ENCODE results near the gene NTM.
A peak's percentile ranks its signal among the peaks of the same experiment; 100 is the strongest.

NTM gene

GRCh38 chr11:131909426-131910177 is 539.2 kb downstream of the NTM start:
- DNase-seq = no peak

GRCh38 chr11:131910178-131910522 is 539.7 kb downstream of the NTM start:
- no peak for DNase-seq

GRCh38 chr11:131910523-131911387 is 540.3 kb downstream of the NTM start:
- DNase-seq = peak; percentile 66

GRCh38 chr11:131911388-131912032 is 541.1 kb downstream of the NTM start:
- peak; percentile 72 for DNase-seq

GRCh38 chr11:131912134-131912533 is 541.7 kb downstream of the NTM start:
- DNase-seq = no peak

- no peak for DNase-seq
Observed at GRCh38 chr11:131913267-131913666, 542.9 kb downstream of the NTM start.

GRCh38 chr11:131914361-131914774 is 544.0 kb downstream of the NTM start:
- DNase-seq = peak; percentile 51

- no peak for DNase-seq
Observed at GRCh38 chr11:131916638-131917037, 546.2 kb downstream of the NTM start.

GRCh38 chr11:131917634-131918384 is 547.4 kb downstream of the NTM start:
- DNase-seq = no peak

GRCh38 chr11:131918663-131919062 is 548.2 kb downstream of the NTM start:
- DNase-seq = no peak

- no peak for DNase-seq
Observed at GRCh38 chr11:131922220-131922619, 551.8 kb downstream of the NTM start.

GRCh38 chr11:131923309-131923708 is 552.9 kb downstream of the NTM start:
- no peak for DNase-seq

- no peak for DNase-seq
Observed at GRCh38 chr11:131924001-131924400, 553.6 kb downstream of the NTM start.

GRCh38 chr11:131924457-131925201 is 554.2 kb downstream of the NTM start:
- DNase-seq = no peak

- no peak for DNase-seq
Observed at GRCh38 chr11:131925829-131926228, 555.4 kb downstream of the NTM start.

- no peak for DNase-seq
Observed at GRCh38 chr11:131928992-131929391, 558.6 kb downstream of the NTM start.

GRCh38 chr11:131932584-131933325 is 562.3 kb downstream of the NTM start:
- peak; percentile 13 for DNase-seq

- no peak for DNase-seq
Observed at GRCh38 chr11:131934006-131934405, 563.6 kb downstream of the NTM start.

GRCh38 chr11:131938351-131938751 is 567.9 kb downstream of the NTM start:
- no peak for DNase-seq

GRCh38 chr11:131940126-131940525 is 569.7 kb downstream of the NTM start:
- no peak for DNase-seq

GRCh38 chr11:131942878-131943277 is 572.5 kb downstream of the NTM start:
- no peak for DNase-seq
